NCI-H446 (cell line): ENCODE measurements around the gene DHX36.
A peak's percentile ranks its signal among the peaks of the same experiment; 100 is the strongest.

Experiments used
- DNase-seq, 2 experiments: peaks; one replicate each; lab custom pipeline; 2025; lab: John Stamatoyannopoulos, UW

DHX36 gene

GRCh38 chr3:154290187-154290586, 34.1 kb downstream of the DHX36 start:
- DNase-seq, result no peak

GRCh38 chr3:154285221-154285620, 39.1 kb downstream of the DHX36 start:
- no peak for DNase-seq

GRCh38 chr3:154280161-154280560, 44.1 kb downstream of the DHX36 start:
- no peak for DNase-seq

- DNase-seq, result no peak
These were observed 48.3 kb downstream of the DHX36 start for GRCh38 chr3:154275965-154276364.

GRCh38 chr3:154275292-154275691, 49.0 kb downstream of the DHX36 start:
- DNase-seq, result no peak

- no peak for DNase-seq
These were observed 49.9 kb downstream of the DHX36 start for GRCh38 chr3:154274348-154274747.

GRCh38 chr3:154273381-154273780, 50.9 kb downstream of the DHX36 start:
- DNase-seq, result no peak

GRCh38 chr3:154254527-154254926, 69.8 kb downstream of the DHX36 start:
- DNase-seq, result no peak

- peak; percentile 85 to 89 for DNase-seq
These were observed 71.3 kb downstream of the DHX36 start for GRCh38 chr3:154252759-154253638.

- DNase-seq, result no peak
These were observed 72.7 kb downstream of the DHX36 start for GRCh38 chr3:154251610-154252009.

- DNase-seq, result no peak
These were observed 74.0 kb downstream of the DHX36 start for GRCh38 chr3:154250291-154250690.

- DNase-seq, result no peak
These were observed 76.4 kb downstream of the DHX36 start for GRCh38 chr3:154247806-154248415.

- no peak for DNase-seq
These were observed 79.6 kb downstream of the DHX36 start for GRCh38 chr3:154244644-154245043.

- no peak for DNase-seq
These were observed 80.9 kb downstream of the DHX36 start for GRCh38 chr3:154243353-154243752.

- DNase-seq, result no peak
These were observed 81.5 kb downstream of the DHX36 start for GRCh38 chr3:154242766-154243165.

- no peak for DNase-seq
These were observed 82.8 kb downstream of the DHX36 start for GRCh38 chr3:154241496-154241895.

GRCh38 chr3:154240235-154240634, 84.1 kb downstream of the DHX36 start:
- no peak for DNase-seq

GRCh38 chr3:154236331-154236730, 88.0 kb downstream of the DHX36 start:
- no peak for DNase-seq

- DNase-seq, result no peak
These were observed 89.0 kb downstream of the DHX36 start for GRCh38 chr3:154235330-154235729.

- DNase-seq, result no peak
These were observed 95.1 kb downstream of the DHX36 start for GRCh38 chr3:154229217-154229590.

GRCh38 chr3:154228561-154229216, 95.6 kb downstream of the DHX36 start:
- DNase-seq, result no peak

GRCh38 chr3:154227531-154227930, 96.8 kb downstream of the DHX36 start:
- DNase-seq, result no peak

GRCh38 chr3:154225536-154225935, 98.8 kb downstream of the DHX36 start:
- no peak for DNase-seq
